HL-60/S4 treated with retinoic acid at 250 ng/mL for 4 days and 3 days (cell line): ENCODE data around the gene ZFYVE1.
"Not testable (repeated sequence)": the region's sequence is repeated elsewhere in the genome, so short reads cannot be mapped to it uniquely, and the experiment has no call there.

Source experiments
- in situ Hi-C: fragments of 300-500 bp; cut with MboI; formaldehyde crosslinking; loops from 2 replicates; pipeline ENCODE4 v1.7.0; 2022; ENCODE audit warnings: low sequenced_read_pairs

The ZFYVE1 gene

GRCh38 chr14:73026845-73027542, at the start of gene ZFYVE1:
ZFYVE1 (minus strand) TSS chr14:73027106; CDS start chr14:73024508, 2,598 bp downstream.
- in situ Hi-C loops, result no loop called here

- in situ Hi-C loops, result no loop called here
These were observed 42.7 kb upstream of the ZFYVE1 start for GRCh38 chr14:73069585-73069984.

- in situ Hi-C loops, result no loop called here
These were observed 32.2 kb upstream of the ZFYVE1 start for GRCh38 chr14:73058922-73059673.

GRCh38 chr14:73058224-73058921, 31.5 kb upstream of the ZFYVE1 start, which contains the start of gene RBM25:
RBM25 (plus strand) TSS chr14:73058534; CDS start chr14:73071642, 13,108 bp downstream.
- in situ Hi-C loops, result no loop called here

GRCh38 chr14:73057944-73058223, 31.0 kb upstream of the ZFYVE1 start:
- in situ Hi-C loops, result no loop called here

- in situ Hi-C loops, result no loop called here
These were observed 28.3 kb upstream of the ZFYVE1 start for GRCh38 chr14:73055251-73055650.

GRCh38 chr14:73049428-73049827, 22.5 kb upstream of the ZFYVE1 start:
- in situ Hi-C loops, result no loop called here

- in situ Hi-C loops, result no loop called here
These were observed 20.9 kb upstream of the ZFYVE1 start for GRCh38 chr14:73047808-73048207.

GRCh38 chr14:73036706-73037450, 10.0 kb upstream of the ZFYVE1 start:
- in situ Hi-C loops, result not testable (repeated sequence)

GRCh38 chr14:73027984-73028383, 1.1 kb upstream of the ZFYVE1 start:
- in situ Hi-C loops, result no loop called here

GRCh38 chr14:73027546-73027945, 640 bp upstream of the ZFYVE1 start:
- in situ Hi-C loops, result no loop called here

- in situ Hi-C loops, result no loop called here
These were observed 562 bp downstream of the ZFYVE1 start for GRCh38 chr14:73026243-73026844.

- in situ Hi-C loops, result no loop called here
These were observed 1.4 kb downstream of the ZFYVE1 start for GRCh38 chr14:73025544-73025943.

- in situ Hi-C loops, result no loop called here
These were observed 4.9 kb downstream of the ZFYVE1 start for GRCh38 chr14:73022051-73022450.

- in situ Hi-C loops, result not testable (repeated sequence)
These were observed 10.9 kb downstream of the ZFYVE1 start for GRCh38 chr14:73016011-73016410.

GRCh38 chr14:73015552-73015951, 11.4 kb downstream of the ZFYVE1 start:
- in situ Hi-C loops, result not testable (repeated sequence)

- in situ Hi-C loops, result no loop called here
These were observed 12.8 kb downstream of the ZFYVE1 start for GRCh38 chr14:73014105-73014504.

- in situ Hi-C loops, result not testable (repeated sequence)
These were observed 15.7 kb downstream of the ZFYVE1 start for GRCh38 chr14:73011189-73011588.

GRCh38 chr14:73008501-73008900, 18.4 kb downstream of the ZFYVE1 start:
- in situ Hi-C loops, result no loop called here

- in situ Hi-C loops, result no loop called here
These were observed 19.1 kb downstream of the ZFYVE1 start for GRCh38 chr14:73007835-73008234.

GRCh38 chr14:73004641-73005040, 22.3 kb downstream of the ZFYVE1 start:
- in situ Hi-C loops, result not testable (repeated sequence)
